HepG2 (cell line): Measurements from ENCODE around the gene NCMAP. TPM values are rescaled to one million over a fixed set of nuclear protein-coding genes. Genes with fewer than 3 reads are reported as not detected.

ENCODE experiments used
- CTCF ChIP-seq: sonication (generic); formaldehyde crosslinking; IDR thresholded peaks from 2 replicates; pipeline ENCODE4 v1.5.0; 2020; ENCODE audit warnings: mild to moderate bottlenecking, missing genetic modification reagents, moderate library complexity
- HOXD1 ChIP-seq: sonication (generic); formaldehyde crosslinking; IDR thresholded peaks from 2 replicates; pipeline ENCODE4 v1.5.0; 2020; ENCODE audit warnings: missing genetic modification reagents
- MED13 ChIP-seq: sonication (generic); formaldehyde crosslinking; IDR thresholded peaks from 2 replicates; pipeline ENCODE4 v1.5.0; 2020; ENCODE audit warnings: missing genetic modification reagents
- THAP8 ChIP-seq: sonication (generic); formaldehyde crosslinking; IDR thresholded peaks from 2 replicates; pipeline ENCODE4 v1.5.1; 2020; ENCODE audit warnings: missing genetic modification reagents, mild to moderate bottlenecking, borderline replicate concordance
- ZBTB42 ChIP-seq: sonication (generic); formaldehyde crosslinking; IDR thresholded peaks from 2 replicates; pipeline ENCODE4 v1.5.0; 2020; ENCODE audit warnings: mild to moderate bottlenecking, missing genetic modification reagents
- ZHX1 ChIP-seq: sonication (generic); formaldehyde crosslinking; IDR thresholded peaks from 2 replicates; pipeline ENCODE4 v1.8.1; 2022; ENCODE audit warnings: low read depth, mild to moderate bottlenecking, missing genetic modification reagents
- ZNF468 ChIP-seq: sonication (generic); formaldehyde crosslinking; IDR thresholded peaks from 2 replicates; pipeline ENCODE4 v1.8.0; 2022; ENCODE audit warnings: mild to moderate bottlenecking, moderate library complexity, missing genetic modification reagents
- ZNF574 ChIP-seq: sonication (generic); formaldehyde crosslinking; IDR thresholded peaks from 2 replicates; pipeline ENCODE4 v1.4.0; 2020; ENCODE audit warnings: missing genetic modification reagents
- ZNF710 ChIP-seq: sonication (generic); formaldehyde crosslinking; IDR thresholded peaks from 2 replicates; pipeline ENCODE4 v1.5.0; 2020; ENCODE audit warnings: mild to moderate bottlenecking, missing genetic modification reagents, borderline replicate concordance
- polyA plus RNA-seq, 8 experiments: library from polyadenylated mRNA; depleted of rRNA in 3 of 8; stranded (reverse) in 7 of 8; unstranded in 1 of 8; fragments of >200 nt; fragmentation: Illumina TruSeq in 4 of 8; extraction: Trizol in 4 of 8; gene quantifications; 2 replicates each; pipeline versions ENCODE4 v1.2.1 to v1.2.3, GENCODE V29; 2011 to 2016; ENCODE audit warnings: low read depth in 4 of 8, missing spikeins in 1 of 8, mixed read lengths in 1 of 8; ENCODE audit not compliant: insufficient read depth in 1 of 8
- total RNA-seq, 5 experiments: library from RNA; depleted of rRNA; stranded (reverse); fragments of >200 nt; fragmentation: Illumina TruSeq; extraction: Trizol; gene quantifications; 2 replicates each; pipeline ENCODE4 v1.2.3, GENCODE V29; 2016; ENCODE audit warnings: low read depth in 1 of 5
- TF ChIP-seq, protein P1 (sequence below): sonication (generic); formaldehyde crosslinking; IDR thresholded peaks from 2 replicates; pipeline ENCODE4 v1.8.0; 2022; ENCODE audit warnings: missing genetic modification reagents, mild to moderate bottlenecking, borderline replicate concordance
- TF ChIP-seq, protein P2 (sequence below): sonication (generic); formaldehyde crosslinking; IDR thresholded peaks from 2 replicates; pipeline ENCODE4 v1.4.0; 2020; ENCODE audit warnings: mild to moderate bottlenecking, low read depth, missing genetic modification reagents
- TF ChIP-seq, protein P3 (sequence below): sonication (generic); formaldehyde crosslinking; IDR thresholded peaks from 2 replicates; pipeline ENCODE4 v1.5.0; 2020; ENCODE audit warnings: mild to moderate bottlenecking, missing genetic modification reagents

NCMAP gene
- total and polyA plus RNA-seq, 2 of the 13 experiments (the other 11 are each of a cell fraction or from before 2014, with no cell fraction given): 2.7 to 20.0 TPM

DNA sequence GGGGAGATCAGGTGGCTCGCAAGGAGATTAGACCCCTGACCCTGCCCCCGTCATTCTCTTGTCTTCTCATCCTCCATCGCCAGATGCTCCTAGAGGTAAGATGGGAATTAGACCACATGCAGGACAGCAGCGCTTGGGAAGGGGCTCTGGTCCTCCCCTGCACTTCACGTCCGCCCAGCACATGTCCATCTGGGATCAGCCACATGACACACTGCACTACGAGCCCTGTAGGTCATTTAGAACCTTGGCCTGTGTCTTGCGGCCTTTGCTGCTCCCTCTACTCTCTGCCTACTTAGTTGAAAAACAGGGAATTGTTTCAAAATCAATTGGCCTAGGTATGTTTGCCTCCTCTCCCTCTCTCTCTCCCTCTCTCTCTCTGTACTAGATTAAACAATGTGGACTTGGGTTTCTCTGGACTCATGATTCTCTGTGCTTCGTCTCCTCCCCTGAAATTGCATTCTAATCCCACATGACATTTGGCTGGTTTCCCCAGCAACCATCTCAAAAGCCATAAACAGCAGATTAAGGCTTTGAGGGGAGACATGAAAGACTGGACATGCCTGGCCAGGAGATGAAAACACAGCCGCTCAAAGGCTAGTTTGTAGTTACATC lies 3.8 kb upstream of the NCMAP start (continued):
- TF ChIP-seq CTCF (CRISPR knock-in tag) (0 out of 2 replicates have a peak, but pooled peaks have one; percentile 31), ZBTB42 (CRISPR knock-in tag) (no peak), ZNF710 (CRISPR knock-in tag) (peak; percentile 95; the same call in 1 of the 2 replicates), ZNF468 (CRISPR knock-in tag) (peak; percentile 93), HOXD1 (CRISPR knock-in tag) (peak; percentile 66; the same call in 1 of the 2 replicates), ZNF574 (CRISPR knock-in tag) (peak; percentile 49; the same call in 1 of the 2 replicates), THAP8 (no peak), MED13 (CRISPR knock-in tag) (no peak), ZHX1 (CRISPR knock-in tag) (peak; percentile 76)
- TF ChIP-seq, protein P1, sequence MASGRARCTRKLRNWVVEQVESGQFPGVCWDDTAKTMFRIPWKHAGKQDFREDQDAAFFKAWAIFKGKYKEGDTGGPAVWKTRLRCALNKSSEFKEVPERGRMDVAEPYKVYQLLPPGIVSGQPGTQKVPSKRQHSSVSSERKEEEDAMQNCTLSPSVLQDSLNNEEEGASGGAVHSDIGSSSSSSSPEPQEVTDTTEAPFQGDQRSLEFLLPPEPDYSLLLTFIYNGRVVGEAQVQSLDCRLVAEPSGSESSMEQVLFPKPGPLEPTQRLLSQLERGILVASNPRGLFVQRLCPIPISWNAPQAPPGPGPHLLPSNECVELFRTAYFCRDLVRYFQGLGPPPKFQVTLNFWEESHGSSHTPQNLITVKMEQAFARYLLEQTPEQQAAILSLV (CRISPR knock-in tag): peak; percentile 80
- TF ChIP-seq, protein P2, sequence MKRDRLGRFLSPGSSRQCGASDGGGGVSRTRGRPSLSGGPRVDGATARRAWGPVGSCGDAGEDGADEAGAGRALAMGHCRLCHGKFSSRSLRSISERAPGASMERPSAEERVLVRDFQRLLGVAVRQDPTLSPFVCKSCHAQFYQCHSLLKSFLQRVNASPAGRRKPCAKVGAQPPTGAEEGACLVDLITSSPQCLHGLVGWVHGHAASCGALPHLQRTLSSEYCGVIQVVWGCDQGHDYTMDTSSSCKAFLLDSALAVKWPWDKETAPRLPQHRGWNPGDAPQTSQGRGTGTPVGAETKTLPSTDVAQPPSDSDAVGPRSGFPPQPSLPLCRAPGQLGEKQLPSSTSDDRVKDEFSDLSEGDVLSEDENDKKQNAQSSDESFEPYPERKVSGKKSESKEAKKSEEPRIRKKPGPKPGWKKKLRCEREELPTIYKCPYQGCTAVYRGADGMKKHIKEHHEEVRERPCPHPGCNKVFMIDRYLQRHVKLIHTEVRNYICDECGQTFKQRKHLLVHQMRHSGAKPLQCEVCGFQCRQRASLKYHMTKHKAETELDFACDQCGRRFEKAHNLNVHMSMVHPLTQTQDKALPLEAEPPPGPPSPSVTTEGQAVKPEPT (CRISPR knock-in tag): peak; percentile 95
- TF ChIP-seq, protein P3, sequence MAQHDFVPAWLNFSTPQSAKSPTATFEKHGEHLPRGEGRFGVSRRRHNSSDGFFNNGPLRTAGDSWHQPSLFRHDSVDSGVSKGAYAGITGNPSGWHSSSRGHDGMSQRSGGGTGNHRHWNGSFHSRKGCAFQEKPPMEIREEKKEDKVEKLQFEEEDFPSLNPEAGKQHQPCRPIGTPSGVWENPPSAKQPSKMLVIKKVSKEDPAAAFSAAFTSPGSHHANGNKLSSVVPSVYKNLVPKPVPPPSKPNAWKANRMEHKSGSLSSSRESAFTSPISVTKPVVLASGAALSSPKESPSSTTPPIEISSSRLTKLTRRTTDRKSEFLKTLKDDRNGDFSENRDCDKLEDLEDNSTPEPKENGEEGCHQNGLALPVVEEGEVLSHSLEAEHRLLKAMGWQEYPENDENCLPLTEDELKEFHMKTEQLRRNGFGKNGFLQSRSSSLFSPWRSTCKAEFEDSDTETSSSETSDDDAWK (CRISPR knock-in tag): no peak
